GM19043 (cell line): ENCODE measurements around the gene CFAP206.
A peak's percentile ranks its signal among the peaks of the same experiment; 100 is the strongest.

ENCODE experiments used
- ATAC-seq: cut with Tn5 transposase; IDR thresholded peaks from one replicate; pipeline ENCODE4 v1.9.1; 2021; ENCODE audit warnings: low read depth; ENCODE audit not compliant: unreplicated experiment

Gene CFAP206, protein sequence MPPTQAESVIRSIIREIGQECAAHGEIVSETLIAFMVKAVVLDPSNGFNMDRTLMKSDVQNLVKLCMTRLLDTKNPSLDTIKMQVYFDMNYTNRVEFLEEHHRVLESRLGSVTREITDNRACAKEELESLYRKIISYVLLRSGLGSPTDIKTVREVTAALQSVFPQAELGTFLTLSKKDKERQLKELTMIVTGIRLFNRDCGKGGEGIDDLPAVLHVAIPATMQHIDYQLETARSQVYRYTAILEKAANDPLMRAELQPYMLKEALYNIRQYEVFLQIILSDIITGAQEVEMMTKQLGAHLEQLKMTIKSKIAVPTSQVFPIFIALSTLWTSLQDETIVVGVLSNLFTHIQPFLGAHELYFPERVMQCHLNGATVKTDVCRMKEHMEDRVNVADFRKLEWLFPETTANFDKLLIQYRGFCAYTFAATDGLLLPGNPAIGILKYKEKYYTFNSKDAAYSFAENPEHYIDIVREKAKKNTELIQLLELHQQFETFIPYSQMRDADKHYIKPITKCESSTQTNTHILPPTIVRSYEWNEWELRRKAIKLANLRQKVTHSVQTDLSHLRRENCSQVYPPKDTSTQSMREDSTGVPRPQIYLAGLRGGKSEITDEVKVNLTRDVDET

DNA sequence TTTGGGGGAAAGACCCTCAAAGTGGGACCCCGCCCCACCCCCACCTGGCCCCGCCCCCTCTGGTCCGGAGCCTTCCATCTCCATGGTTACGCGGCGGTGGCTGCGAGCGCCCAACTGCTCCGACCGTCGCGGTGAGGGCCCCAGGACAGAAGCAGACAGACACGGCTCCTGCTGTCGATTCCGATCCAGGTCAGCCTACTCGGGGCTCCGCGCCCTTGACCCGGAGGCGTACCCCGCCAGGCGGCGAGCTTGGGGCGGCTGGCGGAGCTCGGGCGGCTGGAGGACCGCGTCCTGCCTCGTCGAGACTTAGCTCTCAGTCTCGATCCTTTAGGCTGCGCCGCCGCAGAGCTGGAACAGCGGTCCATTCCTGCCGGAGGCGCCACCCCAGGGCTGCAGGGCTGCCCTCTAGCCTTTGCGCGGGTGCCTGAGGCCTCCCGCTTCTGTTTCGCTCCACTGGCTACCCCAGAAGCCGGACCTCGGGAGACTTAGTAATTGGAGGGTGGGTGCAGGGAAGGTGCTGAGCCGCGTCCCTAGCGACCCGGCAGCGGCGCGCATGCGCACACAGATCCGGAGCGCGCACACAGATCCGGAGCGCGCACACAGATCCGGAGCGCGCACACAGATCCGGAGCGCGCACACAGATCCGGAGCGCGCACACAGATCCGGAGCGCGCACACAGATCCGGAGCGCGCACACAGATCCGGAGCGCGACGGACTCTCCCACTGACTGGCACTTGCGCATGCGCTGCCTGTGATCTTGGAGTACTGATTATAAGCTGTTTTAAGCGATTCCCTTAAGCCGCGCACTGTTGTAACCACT is at the start of gene CFAP206:
Gene CFAP206, plus strand, starts transcription at position 72 of the 820 bp plus-strand sequence. CDS start 1,868 bp downstream, outside the sequence.
- peak; percentile 73 for ATAC-seq

DNA sequence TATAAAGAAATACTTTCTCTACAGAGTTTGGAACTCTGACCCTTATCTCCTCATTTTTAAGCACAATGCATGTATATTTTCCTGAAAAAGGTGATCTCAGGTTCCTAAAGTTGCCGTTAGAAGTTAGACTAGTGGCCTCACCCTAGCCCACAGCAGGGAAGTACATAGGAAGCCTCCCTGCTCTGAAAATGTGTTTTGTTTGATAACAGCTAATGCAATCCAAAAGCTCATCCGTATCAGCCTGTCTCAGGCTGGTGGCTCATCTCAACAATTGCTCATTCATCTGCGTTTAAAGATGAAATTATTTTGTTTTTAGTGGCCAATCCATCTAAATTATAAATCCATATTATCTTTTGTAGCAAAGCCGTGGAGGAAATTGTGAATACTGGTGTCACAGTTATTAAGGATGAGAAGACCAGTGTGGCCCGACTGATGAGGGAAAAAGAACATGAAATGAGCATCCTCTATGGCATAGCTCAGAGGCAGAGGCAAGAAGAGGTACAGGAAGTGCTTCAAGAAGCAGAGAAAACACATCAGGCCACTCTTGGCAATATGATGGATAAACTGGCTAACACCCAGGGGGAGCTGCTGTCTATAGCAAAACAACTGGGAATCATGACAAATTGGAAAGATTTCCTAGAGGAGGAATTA is 43.0 kb upstream of the CFAP206 start:
- ATAC-seq = no peak

DNA sequence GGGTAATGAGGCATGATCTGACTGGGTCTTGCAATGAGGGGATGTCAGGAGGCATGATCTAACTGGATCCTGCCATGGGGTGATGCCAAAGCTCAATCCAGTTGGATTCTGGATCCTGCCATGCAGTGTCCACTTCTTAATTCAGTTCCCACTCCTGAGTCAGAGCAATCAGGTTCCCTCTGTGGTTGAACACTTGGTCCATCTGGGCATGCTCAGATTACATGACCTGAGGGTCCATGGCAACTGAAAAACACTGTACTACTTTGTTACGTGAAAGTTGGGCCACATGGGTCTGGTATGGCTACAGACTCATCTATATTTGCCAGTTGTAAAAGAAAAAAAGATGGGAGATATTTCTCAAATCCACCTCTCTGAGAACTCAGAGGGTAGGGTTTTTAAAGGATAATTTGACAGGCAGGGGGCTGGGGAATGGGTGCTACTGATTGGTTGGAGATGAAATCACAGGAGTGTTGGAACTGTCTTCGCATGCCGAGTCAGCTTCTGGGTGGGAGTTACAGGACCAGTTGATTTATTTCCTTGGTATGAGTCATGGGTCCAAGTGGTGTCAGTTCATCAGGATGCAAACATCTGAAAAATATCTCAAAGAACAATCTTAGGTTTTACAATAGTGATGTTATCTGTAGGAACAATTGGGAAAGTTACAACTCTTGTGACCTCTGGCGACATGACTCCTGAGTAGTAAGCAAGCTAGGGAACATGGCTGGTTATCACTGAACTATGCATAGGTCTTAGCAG is 41.5 kb upstream of the CFAP206 start:
- no peak for ATAC-seq

DNA sequence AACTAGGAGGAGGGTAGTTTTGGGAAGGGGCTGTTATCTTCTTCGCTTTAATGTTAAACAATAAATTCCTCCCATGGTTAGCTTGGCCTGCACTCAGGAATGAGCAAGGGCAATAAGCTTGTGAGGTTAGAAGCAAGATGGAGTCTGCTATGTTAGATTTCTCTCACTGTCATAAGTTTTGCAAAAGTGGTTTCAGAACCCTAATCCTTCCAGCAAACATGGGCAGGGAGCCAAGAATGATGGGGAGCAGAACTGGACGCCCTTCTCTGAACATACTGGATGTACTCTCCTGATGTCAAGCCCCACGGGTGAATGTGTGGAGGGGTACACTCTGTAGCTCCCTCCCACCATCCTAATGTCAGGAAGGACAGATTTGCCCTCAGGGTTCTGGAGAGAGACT is 40.9 kb upstream of the CFAP206 start:
- ATAC-seq = no peak

DNA sequence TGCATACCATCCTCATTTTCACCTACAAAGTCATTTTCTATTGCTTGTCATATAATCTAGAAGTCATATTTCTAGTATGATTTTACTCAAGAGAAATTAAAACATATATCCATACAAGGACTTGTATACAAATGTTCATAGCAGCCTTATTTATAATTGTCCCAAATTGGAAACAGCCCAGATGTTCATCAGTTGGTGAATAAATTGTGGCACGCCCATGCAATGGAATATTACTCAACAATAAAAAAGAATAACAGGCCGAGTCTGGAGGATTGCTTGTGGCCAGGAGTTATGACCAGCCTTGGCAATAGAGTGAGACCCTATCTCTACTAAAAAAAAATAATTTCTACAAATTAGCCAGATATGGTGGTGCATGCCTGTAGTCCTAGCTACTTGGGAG is 34.4 kb upstream of the CFAP206 start:
- ATAC-seq = no peak

DNA sequence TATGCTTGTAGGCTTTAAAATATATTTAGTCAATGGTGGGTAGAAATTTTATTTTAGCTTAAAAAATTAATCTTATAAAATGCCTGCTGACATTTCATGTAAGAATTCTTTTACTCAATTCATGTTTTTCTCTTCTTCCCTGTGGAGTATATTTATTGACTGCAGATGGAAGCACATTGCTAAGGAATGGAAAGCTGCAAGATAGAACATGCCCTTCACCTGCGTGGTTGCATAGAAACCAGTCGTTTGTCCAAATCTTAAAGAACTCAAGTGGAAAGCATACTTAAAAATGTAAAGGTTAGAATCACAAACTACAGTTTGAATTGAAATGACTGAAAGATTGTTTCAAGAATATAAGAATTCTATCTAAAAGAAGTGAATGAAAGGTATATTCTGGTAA is 32.5 kb upstream of the CFAP206 start:
- ATAC-seq = no peak

DNA sequence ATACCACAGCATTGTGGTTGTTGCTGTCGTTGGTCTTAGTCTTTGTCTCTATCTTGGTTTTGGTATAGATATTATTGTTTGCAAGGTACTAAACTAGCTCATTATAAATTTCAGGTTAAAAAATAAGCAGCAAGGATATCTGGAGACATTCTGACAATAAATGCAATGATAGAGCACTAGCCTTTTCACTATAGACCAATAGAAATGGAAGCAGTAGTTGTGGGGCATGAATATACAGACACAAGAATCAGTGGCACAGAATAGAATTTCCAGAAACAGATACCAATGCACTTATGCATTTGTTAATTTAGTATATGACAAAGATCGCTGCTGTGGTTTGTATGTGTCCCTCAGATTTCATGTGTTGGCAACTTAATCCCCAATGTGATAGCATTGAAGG is 31.1 kb upstream of the CFAP206 start:
- no peak for ATAC-seq

DNA sequence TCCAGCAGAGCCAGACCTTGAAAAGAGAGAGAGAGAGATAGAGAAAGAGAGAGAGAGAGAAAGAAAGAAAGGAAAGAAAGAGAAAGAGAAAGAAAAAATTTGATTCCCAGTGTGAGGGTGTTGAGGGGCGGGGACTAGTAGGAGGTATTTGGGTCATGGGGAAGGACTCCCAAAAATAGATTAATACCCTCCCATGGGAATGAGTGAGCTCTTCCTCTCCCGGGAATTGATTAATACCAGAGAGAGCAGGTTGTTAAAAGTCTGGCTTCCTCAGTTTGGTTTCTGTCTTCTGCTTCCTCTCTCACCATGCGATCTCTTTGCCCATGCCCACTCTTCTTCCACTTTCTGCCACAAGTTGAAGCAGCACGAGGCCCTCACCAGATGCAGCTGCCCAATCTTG is 28.8 kb upstream of the CFAP206 start:
- no peak for ATAC-seq

DNA sequence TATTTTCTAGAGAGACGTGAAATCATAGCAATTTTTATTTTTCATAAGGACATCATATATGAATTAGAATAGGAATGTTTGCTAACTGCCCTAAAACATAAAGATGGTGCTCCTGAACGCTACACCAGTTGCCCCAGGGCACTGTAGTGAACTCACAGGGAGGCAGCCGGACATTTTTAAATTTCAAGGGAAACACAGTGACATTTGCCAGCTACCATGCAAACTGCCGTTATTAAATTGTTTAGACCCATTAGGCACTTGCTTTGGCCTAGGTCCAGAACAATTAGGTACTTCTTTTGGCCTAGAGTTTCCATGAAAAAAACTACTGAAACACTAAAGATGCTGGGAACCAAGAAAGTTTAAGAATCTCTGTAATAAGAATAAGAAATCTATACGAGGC is 24.9 kb upstream of the CFAP206 start:
- no peak for ATAC-seq

DNA sequence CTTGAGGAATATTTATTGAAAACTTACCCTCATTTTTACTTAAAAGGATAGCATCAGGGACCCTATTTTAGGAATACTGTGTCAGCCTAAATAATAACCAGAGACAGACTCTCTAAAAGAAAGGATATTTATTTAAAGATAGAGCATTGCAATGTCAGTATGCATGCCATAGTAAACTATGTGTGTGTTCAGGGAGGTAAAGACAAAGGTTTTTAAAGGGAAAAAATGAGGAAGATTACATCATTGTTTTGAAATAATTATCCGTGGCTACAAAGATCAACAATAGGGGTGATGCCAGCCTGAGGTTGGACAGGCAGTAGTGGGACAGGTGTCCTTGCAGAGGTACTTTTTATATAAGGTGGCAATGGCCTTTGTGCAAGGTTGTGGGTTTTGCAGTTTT is 23.7 kb upstream of the CFAP206 start:
- no peak for ATAC-seq

DNA sequence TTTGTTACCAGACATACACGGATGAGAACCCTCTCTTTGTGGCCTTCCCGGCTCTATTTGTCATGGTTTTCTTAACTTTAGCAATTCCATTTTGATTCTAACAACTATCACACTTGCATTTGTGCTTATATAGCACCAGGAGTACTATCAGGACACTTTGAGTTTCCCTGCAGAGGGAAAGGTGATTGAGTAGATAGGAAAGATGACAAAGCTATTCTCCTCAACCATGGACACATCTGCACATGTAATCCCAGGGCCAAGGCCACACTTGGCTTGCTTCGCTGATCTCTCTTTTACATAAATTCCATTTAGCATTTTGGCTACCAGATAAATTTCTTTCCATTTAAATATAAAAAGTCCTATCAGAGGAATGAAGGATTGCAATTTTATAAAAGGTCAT is 23.3 kb upstream of the CFAP206 start:
- ATAC-seq = no peak

DNA sequence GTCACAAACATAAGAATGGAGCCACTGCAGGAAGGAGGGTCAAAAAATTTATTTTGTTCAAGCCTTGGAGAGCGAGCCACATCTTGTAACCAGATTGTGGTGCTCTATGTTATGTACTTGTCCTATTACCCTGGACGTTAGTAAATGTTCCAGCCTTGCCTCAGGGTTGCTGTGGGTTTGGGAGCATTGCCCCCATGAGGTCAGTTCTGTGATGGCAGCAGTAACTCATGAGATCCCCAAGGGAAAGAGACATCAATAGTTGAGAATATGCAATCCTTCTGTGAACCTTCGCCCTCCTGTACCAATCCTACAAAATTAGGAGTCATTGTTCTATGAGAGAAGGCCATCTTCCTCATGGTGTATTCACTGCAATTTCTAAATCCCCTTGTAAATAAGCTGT is 16.4 kb upstream of the CFAP206 start:
- peak; percentile 54 for ATAC-seq

DNA sequence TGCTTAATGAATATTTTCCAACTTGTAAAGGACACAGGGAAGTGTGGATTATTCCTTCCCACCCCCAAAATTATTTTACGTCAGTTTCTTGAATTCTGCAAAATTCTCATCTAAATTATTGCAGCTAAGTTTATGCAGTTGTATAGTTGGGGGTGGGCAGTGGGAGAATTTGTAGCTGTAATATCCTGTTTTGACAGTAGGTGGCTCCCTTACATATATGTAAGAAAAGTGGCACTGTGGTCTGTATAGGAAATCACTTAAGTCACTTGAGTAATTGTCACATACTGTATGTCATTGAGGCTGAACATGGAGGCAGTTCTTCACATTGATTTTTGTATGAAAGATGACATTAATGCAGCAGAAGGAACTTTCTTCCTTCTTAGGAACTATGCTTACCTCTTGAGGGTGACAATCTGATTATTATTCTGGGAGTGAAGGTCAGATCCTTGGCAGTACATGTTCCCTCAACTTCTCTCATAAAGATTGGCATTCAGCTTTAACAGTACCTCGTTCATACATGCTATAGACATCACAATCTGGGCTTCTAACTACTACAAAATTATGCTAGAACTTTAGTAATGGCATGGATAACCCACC is 14.6 kb upstream of the CFAP206 start:
- peak; percentile 67 for ATAC-seq

DNA sequence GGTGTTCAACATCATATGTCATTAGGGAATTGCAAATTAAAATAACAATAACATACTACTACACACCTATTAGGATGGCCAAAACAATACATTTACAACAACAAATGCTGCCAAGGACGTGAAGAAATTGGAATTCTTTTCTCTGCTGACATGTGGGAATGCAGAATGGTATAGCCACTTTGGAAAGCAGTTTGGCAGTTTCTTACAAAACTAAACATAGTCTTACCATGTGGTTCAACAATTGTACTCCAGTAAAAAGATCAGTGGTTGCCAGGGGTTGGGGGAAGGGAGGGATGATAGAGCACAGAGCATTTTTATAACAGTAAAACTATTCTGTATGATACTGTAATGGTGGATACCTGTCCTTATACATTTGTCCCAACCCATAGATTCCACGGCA is 12.3 kb upstream of the CFAP206 start:
- ATAC-seq = no peak

DNA sequence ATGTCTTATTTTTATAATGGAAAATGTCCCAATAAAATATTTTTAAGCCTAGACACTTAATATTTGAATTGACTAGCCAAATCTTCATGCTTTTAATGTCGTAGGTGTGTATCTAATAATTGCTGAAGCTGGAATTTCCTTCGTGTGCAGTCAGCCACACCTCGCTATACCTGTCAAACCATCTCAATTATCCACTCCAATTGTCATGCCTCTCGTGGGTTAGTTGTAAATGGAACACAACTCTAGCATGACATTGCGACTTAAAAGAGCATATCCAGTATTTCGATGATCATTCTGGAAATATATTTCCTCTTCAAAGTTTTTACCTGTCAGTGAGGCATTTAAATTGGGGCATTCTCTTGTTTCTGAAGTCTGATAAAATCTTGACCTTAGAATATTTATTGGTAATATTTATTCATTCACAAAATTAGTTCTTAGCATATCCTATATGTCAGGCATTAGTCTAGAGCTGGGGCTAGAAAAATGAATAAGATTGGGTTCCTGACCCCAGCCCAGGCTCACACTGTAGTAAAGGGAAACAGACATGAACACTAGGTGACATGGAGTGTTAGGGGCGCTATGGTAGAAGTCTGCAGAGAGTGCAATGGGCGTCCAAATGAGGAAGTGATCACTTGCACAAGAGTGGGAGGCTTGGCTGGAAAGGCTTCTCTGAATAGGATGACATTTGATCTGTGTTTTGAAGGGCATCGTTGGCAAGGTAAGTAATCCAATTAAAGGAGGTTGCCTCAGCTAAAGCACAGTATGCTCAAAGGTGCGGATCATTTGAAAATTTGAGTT is 11.0 kb upstream of the CFAP206 start:
- peak; percentile 71 for ATAC-seq

DNA sequence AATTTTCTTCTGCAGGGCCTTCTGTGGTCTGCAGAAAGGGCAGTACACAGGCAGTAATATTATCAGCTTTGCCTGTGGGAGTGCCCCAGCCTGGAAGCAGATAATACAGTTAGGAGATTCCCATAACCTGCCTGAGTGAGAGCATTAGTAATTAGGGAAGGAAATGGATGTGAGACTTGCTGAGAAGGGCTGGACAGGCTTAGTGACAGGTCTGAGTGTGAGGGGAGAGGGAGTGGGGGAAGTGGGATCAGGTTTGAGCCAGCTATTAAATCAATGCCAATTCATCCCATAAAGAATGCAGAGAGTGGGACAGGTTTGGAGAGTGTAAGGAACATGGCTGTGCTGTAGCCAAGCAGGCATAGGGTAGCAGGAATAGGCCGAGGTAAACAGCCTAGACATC is 10.1 kb upstream of the CFAP206 start:
- ATAC-seq = no peak

DNA sequence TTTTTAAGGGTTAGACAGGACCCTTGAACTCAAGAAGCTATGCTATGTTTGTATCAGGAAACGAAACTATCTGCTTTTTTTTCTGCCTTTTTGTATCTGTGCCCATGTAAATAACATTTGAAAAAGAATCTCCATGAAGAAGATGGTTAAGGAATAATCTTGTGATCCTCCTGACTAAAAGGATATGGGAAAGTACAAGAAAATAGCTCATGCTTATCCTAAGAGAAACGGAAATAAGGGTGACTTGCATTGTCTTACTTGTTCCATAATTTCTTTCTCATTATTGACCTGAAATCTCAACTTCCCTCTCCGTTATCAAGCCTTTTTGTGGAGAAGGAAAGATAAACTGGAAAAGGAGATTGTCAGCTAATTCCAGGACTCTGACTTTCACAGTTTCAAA is 5.9 kb upstream of the CFAP206 start:
- ATAC-seq = no peak

DNA sequence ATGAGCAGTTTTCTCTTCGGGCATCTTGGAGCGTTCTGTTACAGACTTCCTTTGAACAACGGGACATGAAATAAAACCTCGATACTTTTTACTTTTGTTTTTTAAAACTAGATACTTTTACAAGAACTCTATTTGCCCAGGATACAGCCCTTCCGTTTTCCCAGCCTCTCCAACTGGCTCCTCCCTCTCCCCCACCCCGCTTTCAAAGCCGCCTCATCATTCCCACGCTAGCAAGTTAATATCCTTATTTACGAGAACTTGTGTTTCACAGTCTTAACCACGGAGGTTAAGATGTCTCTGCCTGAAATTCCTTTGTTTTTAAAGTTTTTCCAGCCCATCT is 241 bp upstream of the CFAP206 start:
- ATAC-seq = no peak

DNA sequence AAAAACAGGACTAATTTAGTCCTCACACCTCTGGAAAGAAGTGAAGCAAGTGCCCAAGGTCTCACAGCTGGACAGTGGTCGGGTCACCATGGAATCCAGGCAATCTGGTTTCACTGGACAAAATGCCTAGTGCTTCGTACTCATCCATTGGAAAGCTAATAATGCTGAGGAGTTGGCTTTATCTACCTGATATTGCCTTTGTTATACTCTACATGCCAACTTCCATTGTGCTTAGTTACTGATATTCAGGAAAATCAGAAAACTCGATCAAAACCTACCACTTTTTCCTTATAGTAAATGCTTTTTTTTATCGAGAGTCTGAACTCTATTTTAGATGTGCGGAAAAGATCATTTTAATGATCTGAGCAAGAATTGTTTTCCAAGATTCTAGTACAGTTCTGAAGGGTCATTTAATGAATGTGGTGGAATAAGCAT is 966 bp downstream of the CFAP206 start:
- no peak for ATAC-seq
